Activated CD4-positive, alpha-beta T cell treated with anti-CD3 and anti-CD28 coated beads, Interleukin-2, amount 50 U/mL, for 48 hours (primary cell): ENCODE measurements around the gene CASQ2.

Experiments
- DNase-seq, 2 experiments: peaks; one replicate each; pipeline ENCODE4 v3.0.0-alpha.2; 2020

Gene CASQ2

DNA sequence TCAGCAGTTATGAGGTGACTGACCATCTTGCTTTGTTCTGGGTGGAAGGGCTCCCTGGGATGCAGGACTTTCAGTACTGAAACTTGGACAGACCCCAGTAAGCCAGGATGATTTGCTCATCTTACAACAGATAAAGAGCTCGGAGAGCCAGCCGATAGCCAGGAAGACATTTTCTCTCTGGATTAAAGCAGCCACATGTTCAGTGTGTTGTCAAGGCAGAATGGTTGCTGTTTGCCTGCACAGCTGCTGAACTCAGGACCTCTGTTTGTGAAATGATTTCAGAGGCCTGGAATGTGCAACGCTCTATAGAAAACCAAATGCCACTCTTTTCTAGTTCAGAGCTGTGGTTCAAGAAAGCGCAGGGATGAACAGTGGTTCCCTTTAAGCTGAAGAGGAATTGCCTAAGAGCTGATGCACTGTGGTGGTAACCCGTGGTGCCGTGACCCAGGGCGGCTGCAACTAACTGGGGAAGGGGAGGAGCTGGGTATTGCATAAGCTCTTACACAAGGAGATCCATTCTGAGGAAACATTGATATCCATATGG, 40.7 kb downstream of the CASQ2 start:
- DNase-seq = no peak

DNA sequence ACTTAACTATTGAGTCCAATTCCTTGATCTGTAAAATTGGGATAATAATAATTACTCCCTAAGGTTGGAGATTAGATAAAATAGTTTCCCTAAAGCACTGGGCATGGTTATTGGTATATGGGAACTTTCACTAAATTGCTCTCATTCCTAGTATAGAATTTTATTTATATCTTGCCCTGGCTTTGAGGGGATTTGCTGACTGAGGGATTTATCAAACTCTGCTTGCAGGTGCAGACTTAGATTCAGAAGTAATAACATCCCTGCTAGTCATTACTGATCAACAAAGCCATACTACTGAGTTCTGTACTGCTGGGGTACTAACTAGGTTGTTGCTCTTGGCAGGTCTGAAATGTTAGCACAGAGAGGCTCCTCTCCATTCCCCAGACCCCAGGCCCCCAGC, 41.9 kb downstream of the CASQ2 start:
- no peak for DNase-seq

DNA sequence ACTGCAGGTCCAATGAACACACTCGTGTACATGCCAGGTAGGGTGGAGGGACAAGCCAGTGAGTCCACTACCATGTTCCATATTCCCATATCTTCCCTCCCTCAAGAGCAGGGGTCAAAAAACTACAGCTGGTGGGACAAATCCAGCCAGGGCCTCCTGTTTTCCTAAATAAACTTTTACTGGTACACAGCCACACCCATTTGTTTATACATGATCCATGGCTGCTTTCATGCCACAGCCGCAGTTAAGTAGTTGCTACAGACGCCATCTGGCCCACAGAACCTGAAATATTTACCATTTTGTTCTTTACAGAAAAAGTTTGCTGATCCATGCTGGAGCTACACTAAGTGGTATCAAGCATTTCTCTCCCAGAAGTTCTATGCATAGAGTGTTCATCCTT, 42.4 kb downstream of the CASQ2 start:
- no peak for DNase-seq

DNA sequence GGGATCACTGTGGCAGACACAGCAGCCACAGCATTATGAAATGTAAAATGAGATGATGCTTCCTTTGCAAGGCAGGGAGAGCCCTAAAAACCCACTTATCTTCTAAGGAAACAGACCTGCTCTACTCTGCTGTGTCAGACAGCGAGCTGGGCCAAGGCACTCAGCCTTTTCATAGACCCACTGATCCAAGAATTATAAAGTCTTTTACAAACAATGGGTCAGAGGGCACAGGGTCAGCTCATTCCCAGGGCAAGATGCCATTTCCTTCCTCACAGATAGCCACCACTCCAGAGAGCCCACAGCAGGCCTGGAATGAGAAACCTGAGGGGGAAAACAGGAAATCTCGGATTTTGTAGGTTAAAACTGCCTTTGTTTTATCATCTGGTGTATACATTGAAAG, 42.9 kb downstream of the CASQ2 start:
- no peak for DNase-seq

DNA sequence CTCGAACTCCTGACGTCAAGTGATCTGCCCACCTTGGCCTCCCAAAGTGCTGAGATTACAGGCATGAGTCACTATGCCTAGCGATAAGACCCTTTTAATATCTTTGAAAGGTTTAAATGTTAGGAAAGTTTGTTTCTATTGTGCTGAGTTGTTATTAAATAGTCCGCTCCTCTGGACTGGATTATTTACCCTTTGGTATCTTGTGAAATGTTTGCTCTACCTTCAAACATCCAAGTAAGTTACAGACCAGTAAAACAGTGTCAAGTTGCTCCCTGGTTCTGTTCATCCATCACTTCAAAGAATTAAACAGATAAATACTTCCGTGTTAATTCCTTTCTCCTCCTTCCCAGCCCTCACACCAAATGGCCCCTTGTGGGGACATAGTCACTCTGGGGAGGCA, 44.8 kb downstream of the CASQ2 start:
- DNase-seq = no peak

DNA sequence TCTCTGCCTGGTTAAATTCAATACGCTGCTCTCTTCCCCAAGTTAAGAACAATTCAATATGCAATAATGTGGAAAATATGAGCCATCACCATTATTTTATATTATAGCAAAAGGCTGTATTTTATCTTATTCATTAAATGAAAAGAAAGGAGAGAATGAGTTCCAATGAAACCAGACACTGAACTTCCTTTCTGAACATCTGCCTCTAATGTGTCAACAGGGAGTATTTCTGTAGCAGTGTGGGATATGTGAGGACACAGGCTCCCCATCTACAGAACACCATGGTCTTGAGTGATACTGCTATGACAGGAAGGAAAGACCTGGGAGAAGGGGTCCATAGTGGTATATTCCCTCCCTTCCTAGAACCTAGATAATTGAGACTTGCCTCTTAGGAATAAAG, 46.3 kb downstream of the CASQ2 start:
- no peak for DNase-seq

DNA sequence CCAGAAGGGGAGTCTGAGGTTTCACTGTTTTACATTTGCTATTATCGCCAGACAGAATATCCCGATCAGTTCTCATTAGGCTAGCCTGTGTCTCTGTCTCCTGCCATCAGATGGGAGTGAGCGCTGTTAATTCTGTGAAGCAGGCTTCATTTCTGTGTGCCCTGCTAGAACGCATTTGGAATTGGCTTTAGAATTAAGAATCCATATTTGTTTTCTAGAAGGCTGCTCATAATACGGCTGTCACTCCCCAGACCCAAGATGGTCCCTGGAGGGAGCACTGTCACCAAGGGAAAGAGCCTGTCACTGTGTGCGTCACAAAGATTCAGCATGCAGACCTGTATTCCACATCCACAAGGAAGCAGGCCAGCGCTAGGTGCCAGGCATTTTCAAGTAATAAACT, 49.2 kb downstream of the CASQ2 start:
- DNase-seq = no peak

DNA sequence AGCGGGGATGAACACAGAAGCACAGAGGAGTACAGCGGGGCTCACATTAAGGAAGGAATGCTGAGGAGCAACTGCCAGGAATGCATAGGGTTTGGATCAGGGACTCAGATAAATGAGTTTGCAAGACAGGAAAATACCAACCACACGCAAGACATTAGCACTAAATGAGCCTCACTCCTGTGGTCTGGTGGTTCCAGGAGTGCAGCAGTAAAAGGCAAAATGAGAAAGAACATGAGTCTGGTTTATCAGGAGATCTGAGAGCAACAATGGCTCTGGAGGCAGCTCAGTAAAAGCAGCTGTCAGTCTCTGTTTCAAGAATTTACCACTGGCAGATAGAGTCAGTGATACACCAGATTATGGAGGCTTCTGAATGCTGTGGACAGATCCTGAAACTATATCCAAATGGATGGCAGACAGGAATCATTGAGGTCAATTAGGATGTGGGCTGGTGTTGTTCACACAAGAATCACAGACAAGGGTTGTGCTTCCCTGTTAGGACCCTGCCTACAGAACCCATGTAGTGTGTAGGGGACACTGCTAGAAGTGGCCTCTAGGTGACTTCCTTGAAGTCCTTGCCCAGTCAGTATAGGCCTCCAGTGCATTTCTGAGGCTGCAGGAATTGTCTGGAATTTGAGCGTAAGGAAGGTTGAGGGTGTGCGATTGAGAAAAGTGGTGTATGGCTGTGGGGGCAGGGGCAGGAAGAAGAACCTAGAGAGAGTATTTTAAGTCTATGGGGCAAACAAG, 50.3 kb downstream of the CASQ2 start:
- no peak for DNase-seq

DNA sequence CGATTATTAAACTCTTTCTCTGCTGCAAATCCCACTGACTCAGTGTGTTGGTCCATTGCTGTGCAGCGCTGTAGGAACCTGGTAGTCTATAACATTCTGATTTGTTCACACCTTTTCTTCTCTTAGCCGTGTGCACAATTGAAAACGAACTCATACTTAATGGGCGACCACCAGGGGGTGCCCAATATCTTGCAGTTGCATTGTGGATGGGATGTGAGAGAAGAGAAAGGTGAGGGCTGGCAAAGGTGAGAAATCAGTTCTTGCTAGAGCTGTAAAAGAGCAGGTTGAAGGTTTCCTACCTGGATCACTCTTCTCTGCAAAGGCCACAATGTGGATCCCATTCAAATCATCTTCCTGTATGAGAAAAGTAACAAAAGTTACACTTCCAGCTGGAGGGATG, 51.0 kb downstream of the CASQ2 start:
- peak; percentile 18 to 33 for DNase-seq

DNA sequence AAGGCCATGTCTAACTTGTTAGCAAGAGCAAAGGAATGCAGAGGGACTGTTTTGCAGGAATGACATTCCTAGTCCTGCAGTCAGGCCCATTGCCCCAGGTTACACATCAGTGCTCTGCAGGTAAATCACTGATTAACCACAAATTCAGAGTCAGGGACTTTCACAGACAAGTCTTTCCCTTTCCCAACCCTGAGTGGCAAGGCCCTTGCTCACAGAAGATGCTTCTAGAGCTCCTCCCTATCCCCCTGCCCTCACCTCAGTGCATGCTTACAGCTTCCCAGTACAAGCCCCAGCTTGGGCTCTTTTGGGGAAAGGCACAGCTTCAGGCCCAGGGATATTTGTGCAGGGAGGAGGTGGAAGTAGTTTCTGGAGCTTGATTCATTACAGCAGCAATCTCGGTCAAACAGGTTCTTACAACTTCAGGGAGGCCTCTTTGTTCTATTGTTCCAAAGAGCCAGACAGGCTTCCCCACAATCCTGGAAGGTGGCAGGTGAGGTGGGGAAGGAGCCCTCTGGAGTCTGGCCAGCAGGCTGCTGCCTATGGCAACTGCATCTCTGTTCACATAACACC, 53.9 kb downstream of the CASQ2 start:
- no peak for DNase-seq

DNA sequence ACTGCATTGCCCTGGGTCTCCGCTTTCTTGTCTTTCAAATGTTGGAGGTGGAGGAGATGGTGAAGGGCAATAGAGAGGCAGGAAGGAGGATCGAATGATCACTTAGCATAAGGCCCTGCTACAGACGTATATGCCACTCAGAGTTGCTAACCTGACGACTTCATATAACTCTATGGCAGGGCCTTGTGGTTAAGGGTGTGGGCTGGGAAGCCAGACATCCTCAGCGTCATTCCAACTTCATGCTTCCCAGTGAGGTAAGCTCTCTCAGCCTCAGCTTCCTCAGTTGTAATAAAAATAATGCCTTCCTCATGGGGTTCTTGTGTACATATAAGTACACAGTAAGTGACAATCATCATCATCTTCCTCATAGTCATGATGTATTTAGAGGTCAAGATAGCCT, 54.6 kb downstream of the CASQ2 start:
- DNase-seq = no peak

DNA sequence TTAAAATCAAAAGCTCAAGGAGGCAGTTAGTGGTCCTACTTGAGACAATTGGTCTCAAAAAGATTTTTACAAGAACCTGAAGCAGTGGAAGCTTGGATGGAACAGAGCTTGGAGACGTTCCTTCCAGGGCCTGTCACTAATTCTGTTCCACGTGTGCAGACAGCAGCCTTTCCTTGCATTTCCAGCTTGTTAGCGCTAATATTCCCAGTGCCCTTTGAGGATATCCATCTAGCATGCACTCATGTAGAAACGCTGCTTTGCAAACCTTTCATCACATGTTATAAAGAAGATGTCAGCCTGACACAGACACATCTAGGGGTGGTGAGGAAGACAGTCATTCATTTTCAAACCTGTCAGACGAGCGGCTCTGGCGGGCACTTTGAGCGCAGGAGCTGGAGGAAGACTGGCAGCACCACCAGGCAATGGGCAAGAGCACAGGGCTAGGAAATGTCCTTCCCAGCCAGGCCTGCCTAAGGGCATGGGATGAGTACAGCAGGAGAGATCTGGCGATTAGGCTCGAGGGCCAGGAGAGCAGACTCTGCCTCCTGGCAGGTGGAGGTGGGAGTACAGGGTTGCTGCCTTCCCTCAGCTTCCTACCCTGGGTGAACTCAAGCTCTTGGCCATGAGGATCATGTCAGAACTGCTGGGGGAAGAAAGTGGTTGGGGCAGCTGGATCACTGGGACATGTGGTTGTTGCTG, 55.5 kb downstream of the CASQ2 start:
- DNase-seq = no peak

DNA sequence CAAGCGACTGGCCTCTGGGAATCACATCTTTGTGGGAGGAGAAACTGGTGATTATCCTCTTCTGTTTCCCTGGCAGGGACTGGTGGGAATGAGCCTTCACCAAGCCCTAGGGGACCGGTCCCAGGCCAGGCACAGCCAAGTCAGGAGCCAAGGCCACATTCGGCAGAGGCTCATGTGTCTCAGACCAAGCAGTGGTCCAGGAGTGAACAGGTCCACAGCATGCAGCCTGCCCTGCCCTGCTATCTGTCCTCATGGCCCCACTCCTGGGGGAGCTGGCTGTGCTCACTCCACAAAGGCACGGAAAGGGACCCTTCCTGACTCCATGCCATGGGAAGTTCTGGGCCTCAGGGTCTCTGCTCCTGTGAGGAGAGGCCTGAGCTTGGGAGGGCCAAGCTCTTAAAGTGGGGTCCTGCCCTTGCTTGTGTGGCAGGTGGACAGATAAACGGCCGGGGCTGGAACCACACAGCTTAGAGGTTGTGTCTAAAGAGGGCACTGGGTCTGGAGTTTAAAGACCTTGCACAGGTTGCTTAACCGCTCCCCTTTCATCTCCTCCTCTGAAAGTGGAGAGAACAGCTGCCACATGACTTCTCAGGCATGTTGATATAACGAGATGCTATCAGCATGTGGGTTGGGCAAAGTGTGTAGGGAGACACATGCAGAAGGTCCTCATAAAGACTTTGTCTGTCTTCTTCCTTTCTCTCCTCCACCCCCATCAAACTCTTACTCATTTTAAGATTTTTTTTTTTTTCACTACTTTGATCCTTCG, 57.5 kb downstream of the CASQ2 start:
- no peak for DNase-seq

DNA sequence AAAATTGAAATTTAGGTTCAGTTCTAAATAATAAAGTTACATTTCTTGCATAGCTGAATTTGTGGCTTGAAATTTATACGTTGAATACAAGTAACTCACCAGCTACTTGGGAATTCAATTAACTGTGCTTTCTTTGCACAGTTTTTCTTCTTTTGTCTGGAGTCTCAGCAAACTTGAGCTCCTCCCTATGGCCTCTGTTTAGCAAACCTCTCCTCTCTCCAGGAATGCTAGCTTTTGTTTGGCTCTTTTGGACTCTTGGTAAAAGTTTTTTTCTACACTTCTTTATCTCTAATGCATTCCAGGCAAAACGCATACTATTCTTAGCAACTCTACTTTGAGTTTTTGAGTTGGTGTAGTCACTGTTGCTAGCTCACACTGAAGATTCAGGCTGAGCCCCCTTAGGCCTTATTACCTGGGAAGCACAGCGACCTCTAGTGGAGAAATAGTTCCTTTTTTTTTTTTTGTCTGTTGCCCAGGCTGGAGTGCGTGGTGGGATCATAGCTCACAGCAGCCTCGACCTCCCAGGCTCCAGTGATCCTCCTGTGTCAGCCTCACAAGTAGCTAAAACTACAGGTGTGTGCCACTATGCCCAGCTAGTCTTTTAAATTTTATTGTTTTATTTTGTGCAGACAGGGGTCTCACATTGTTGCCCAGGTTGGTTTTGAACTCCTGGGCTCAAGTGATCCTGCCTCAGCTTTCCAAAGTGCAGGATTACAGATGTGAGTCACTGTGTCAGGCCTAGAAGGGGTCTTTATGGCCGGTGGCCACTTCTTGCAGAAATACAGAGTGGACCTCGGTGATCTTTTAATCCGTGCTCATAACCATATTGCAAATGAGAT, 61.7 kb downstream of the CASQ2 start:
- peak in 1 of 2 experiments; percentile 4 for DNase-seq

DNA sequence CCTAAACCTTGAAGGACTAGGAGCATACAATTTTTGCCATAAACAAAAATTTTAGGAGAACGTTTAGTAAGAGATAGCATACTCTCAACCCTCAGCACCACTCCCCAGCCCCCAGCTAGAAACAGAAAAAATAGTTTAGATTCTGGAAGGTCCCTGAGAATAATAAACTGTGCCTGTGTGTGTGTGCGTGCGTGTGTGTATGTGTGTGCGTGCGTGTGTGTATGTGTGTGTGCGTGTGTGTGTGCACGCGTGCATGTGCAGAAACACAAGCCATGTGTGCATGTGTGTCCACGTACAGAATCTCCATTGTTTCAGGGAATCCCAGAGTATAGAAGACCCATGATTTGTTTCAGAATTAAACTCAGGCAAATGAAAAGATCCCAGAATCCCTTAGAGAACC, 62.6 kb downstream of the CASQ2 start:
- no peak for DNase-seq

DNA sequence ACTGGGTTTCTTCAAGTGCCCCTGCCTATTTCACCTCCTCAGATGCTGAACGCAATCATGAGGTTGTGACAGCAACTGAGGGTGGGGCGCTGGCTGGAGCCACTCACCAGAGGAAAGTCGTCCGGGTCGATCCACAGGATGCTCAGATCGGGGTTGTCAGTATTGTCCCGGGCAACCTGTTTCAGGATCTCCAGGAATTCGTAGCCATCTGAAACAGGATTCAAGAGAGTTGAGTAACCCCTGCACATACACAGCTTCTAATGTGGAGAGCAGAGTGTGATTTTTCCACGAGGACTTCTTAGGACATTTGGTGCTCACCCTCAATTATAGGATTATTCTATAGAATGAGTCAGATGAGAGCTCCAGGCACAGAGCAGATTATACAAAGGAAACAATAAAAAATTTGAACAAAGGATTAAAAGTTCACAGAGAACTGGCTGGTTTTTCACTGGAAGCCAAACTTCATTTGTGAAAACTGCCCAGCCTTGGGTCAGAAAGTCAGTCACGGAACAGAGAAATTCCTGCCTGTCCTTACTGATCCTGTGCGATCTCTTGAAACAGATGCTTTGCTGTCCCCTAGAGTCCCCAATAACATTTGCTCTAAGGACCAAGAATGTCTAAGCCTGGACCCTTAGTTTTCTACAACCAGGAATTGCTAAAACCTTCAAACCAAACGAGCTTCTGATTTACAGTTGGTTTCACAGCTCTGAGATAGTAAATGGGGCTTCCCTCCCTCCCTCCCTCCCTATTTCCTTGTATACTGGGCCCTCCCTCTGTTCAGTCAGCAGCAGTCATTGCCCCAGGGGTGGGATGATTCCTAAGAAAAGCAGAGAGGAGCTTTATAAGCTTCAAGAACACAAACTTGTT, 63.2 kb downstream of the CASQ2 start:
- no peak for DNase-seq

DNA sequence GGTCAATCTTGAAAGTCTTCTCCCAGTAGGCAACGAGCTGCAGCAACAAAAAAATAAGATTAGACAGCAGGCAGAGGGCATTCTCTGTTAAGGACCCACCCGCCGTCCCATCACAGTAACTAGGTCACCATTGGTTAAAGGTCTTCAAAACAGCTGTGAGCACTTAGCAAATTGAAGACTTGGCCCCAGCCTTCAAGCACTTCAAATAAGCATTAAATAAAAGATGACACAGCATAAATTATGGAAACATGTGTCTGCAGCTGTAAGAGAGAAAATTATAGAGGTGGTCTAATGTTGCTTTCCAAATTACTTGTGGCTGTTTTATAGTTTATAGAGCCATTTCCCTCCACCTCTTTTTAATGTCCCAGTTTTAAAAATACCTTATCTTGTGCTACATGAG, 65.6 kb downstream of the CASQ2 start:
- DNase-seq = no peak

DNA sequence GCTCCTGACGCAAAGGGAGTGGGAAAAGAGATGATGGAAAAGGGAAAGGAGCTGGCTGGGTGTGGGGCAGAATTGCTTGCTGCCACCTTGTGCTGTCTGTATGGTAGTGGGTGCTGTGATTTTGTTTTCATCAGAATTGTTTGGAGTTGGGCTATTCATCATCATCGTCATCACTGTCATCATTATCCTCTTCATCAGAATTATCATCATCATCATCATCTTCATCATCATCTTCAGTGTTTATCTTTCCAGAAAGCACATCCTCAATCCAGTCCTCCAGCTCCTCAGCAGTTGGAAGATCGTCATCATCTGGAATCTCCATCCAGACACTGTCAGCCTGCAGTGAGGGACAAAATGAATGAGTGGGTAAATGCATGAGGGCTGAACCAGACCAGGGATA, 67.4 kb downstream of the CASQ2 start:
- DNase-seq = no peak

DNA sequence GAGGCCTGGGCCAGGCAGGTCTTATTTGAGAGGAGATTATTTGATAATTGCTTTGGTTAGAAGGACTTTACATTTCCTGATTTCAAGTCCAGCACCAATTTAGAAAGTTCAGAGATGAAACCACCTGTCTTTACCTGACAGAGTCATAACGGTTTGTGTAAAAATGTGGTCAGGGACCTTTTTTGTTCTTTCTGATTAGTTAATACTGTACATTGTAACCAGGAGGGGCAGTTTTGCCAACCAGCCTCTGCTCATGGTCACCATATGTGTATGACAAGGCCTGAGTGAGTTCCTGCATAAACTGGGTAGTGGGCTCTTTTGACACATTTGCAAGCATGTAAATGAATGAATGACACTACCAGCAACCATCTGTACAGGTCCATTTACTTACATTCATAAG, 70.9 kb downstream of the CASQ2 start:
- DNase-seq = no peak

DNA sequence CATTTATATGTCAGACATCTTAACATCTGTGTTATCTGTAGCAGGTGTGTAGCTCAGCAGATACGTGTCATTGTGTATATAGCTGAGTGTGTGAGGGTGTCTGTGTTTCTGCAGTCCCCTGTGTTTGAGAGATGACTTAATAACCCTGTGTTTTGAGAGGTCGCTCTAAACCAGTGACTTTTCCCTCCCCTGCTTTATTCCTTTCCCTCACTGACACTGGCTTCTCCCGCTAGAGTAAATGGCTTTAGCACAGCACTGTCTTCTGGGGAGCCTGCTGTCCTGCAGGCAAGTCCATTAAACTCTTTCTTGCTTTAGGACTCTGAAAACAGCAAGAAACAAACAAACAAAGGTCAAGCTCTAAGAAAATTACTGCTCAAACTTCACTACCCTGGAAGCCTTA, 73.7 kb downstream of the CASQ2 start:
- DNase-seq = no peak

DNA sequence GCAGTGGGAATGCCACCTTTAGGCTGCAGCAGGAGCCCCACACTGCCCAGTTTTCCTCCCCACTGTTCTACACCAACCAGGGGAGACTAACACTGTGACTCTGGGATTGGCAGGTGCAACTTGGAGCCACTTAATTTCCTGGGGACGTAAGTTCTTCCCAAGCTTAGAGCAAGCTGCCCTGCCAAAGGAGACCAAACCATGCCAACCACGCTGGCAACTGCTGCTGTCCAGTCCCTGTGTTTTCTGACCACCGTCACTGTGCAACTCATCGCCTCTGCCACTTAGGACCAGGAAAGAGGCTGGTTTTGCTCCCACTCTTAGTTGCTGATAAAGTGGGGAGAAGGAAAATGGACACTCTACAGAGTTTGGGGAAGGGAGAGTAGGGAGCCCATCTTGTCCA, 76.3 kb downstream of the CASQ2 start:
- no peak for DNase-seq
